Lower lobe of right lung (tissue), 2 donors: Measurements from ENCODE around the gene AURKAIP1. TPM values are rescaled to one million over a fixed set of nuclear protein-coding genes. Genes with fewer than 3 reads are reported as not detected.

Experiments used
- ATAC-seq, 2 donors: fragments of 200-7000 bp; cut with Tn5 transposase; one replicate each; pipeline ENCODE4 v1.9.1; 2020 to 2022; ENCODE audit warnings: mild to moderate bottlenecking in 2 of 2, moderate library complexity in 2 of 2
- DNase-seq: peaks from one replicate; pipeline ENCODE4 v3.0.0-alpha.2; 2020
- H3K27ac ChIP-seq: fragments of 200-600 bp; one replicate; pipeline ENCODE4 v1.8.0; 2022
- H3K27me3 ChIP-seq: fragments of 200-600 bp; one replicate; pipeline ENCODE4 v1.8.0; 2022; ENCODE audit warnings: low read depth
- H3K36me3 ChIP-seq: fragments of 200-600 bp; one replicate; pipeline ENCODE4 v1.8.0; 2022; ENCODE audit warnings: mild to moderate bottlenecking
- H3K4me1 ChIP-seq: fragments of 200-600 bp; one replicate; pipeline ENCODE4 v1.8.0; 2022
- H3K4me3 ChIP-seq: fragments of 200-600 bp; one replicate; pipeline ENCODE4 v1.8.0; 2022; ENCODE audit warnings: mild to moderate bottlenecking
- H3K9me3 ChIP-seq: fragments of 200-600 bp; one replicate; pipeline ENCODE4 v1.8.0; 2022
- CTCF ChIP-seq: fragments of 200-600 bp; IDR thresholded peaks from one replicate; pipeline ENCODE4 v1.8.0; 2022; ENCODE audit warnings: antibody characterized with exemption, mild to moderate bottlenecking
- intact Hi-C: fragments of 100-400 bp; cut with DNase I; formaldehyde crosslinking; loops from one replicate; pipeline ENCODE4 v1.11.0; 2022
- total RNA-seq: library from RNA; stranded (reverse); fragmentation: NEBNext Ultra II Directional; extraction: Animal tissue kit (Norgen Biotek cat#: 25700); gene quantifications from one replicate; pipeline ENCODE4 v1.2.1, GENCODE V29; 2021
- donor health status: DM: no; HTN: yes; CAD: no; lungs with severe emphysema.

Gene AURKAIP1
- total RNA-seq, 1 donor from 2014 or later, result 82.4 TPM

GRCh38 chr1:1397839-1398523 is 23.0 kb upstream of the AURKAIP1 start:
- Histone ChIP-seq H3K9me3 (no peaks in the 10 kb centered on the region), H3K4me3 (peak overlapping the region; percentile 93), H3K27me3 (no peaks in the 10 kb centered on the region), H3K4me1 (peaks cover 28% of the 10 kb centered on the region), H3K36me3 (peaks cover 79% of the 10 kb centered on the region), H3K27ac (peak overlapping the region; percentile 90)
- TF ChIP-seq CTCF, result no peak
- no peak for DNase-seq
- ATAC-seq, result no peak
- intact Hi-C loops, result no loop called here

GRCh38 chr1:1395166-1395565 is 20.2 kb upstream of the AURKAIP1 start:
- H3K4me1 ChIP-seq, result peaks cover 20% of the 10 kb centered on the region
- H3K36me3 ChIP-seq, result peaks cover 81% of the 10 kb centered on the region
- no peak for TF ChIP-seq CTCF
- intact Hi-C loops, result no loop called here
- H3K27ac ChIP-seq, result no peak overlapping the region
- ATAC-seq, result no peak
- H3K4me3 ChIP-seq, result no peak overlapping the region
- H3K27me3 ChIP-seq, result no peaks in the 10 kb centered on the region
- no peak for DNase-seq
- H3K9me3 ChIP-seq, result no peaks in the 10 kb centered on the region

GRCh38 chr1:1394116-1394515 is 19.1 kb upstream of the AURKAIP1 start:
- Histone ChIP-seq H3K36me3 (peaks cover 92% of the 10 kb centered on the region), H3K9me3 (no peaks in the 10 kb centered on the region), H3K27ac (no peak overlapping the region), H3K4me3 (no peak overlapping the region), H3K4me1 (peaks cover 22% of the 10 kb centered on the region), H3K27me3 (no peaks in the 10 kb centered on the region)
- DNase-seq (no peak), ATAC-seq (no peak)
- TF ChIP-seq CTCF, result no peak
- intact Hi-C loops, result no loop called here

- Histone ChIP-seq H3K27ac (no peak overlapping the region), H3K4me3 (no peak overlapping the region), H3K9me3 (no peaks in the 10 kb centered on the region), H3K36me3 (peaks cover 99% of the 10 kb centered on the region), H3K4me1 (peaks cover 21% of the 10 kb centered on the region), H3K27me3 (no peaks in the 10 kb centered on the region)
- intact Hi-C loops, result no loop called here
- no peak for TF ChIP-seq CTCF
- DNase-seq (no peak), ATAC-seq (no peak)
Measured at GRCh38 chr1:1393428-1393827, 18.4 kb upstream of the AURKAIP1 start.

- DNase-seq, result no peak
- Histone ChIP-seq H3K9me3 (no peaks in the 10 kb centered on the region), H3K27me3 (no peaks in the 10 kb centered on the region), H3K27ac (no peak overlapping the region), H3K4me1 (peaks cover 17% of the 10 kb centered on the region), H3K36me3 (peaks cover 100% of the 10 kb centered on the region), H3K4me3 (no peak overlapping the region)
- intact Hi-C loops, result no loop called here
- no peak for TF ChIP-seq CTCF
- ATAC-seq, result no peak
Measured at GRCh38 chr1:1393014-1393413, 18.0 kb upstream of the AURKAIP1 start.
